ENCODE measurements around the gene SLC12A4. TPM values are rescaled to one million over a fixed set of nuclear protein-coding genes. Genes with fewer than 3 reads are reported as not detected.

The SLC12A4 gene
- total RNA-seq, 6 experiments from 2014 or later: 17.2 to 40.0 (median 21.9) TPM

- Histone ChIP-seq H3K4me1 (peaks cover 0 to 7% (median 0%) of the 10 kb centered on the region in 4 donors), H3K36me3 (no peaks in the 10 kb centered on the region), H3K27ac (peak overlapping the region; percentile 55 to 75 (median 63)), H3K4me3 (peak overlapping the region; percentile 30 to 44 (median 37)), H3K27me3 (no peaks in the 10 kb centered on the region), H3K9me3 (no peaks in the 10 kb centered on the region)
- TF ChIP-seq POLR2A (IDR thresholded peaks at IDR 0.05) (no peak), CTCF (IDR thresholded peaks at IDR 0.05) (peak; percentile 97 to 99 (median 98))
- DNase-seq (peak; percentile 83 to 87 (median 85)), ATAC-seq (peak; percentile 93 to 96 (median 94))
- 0% methylated on average over 5 of the region's 39 CpGs for WGBS (ENCODE audit: insufficient coverage, low coverage, low lambda C conversion rate, missing lambda C conversion rate)
- intact Hi-C loops (cut with DNase I): no loop called here
Observed at GRCh38 chr16:67993207-67994039, 25.0 kb upstream of the SLC12A4 start.

- DNase-seq: peak in 1 of 3 donors; percentile 58
- TF ChIP-seq CTCF (IDR thresholded peaks at IDR 0.05) (no peak), POLR2A (IDR thresholded peaks at IDR 0.05) (no peak)
- ATAC-seq: peak in 1 of 4 donors; percentile 6
- WGBS (ENCODE audit: insufficient coverage, low coverage, low lambda C conversion rate, missing lambda C conversion rate): no CpG with 5 or more reads among the region's 20 CpGs
- H3K9me3 ChIP-seq: no peaks in the 10 kb centered on the region
- no peaks in the 10 kb centered on the region for H3K27me3 ChIP-seq
- intact Hi-C loops (cut with DNase I): no loop called here
- no peaks in the 10 kb centered on the region for H3K36me3 ChIP-seq
- peaks cover 0 to 7% (median 0%) of the 10 kb centered on the region in 4 donors for H3K4me1 ChIP-seq
- H3K4me3 ChIP-seq: peak overlapping the region in 1 of 3 donors; percentile 37
- peak overlapping the region in 2 of 3 donors; percentile 63 to 75 for H3K27ac ChIP-seq
Observed at GRCh38 chr16:67992661-67993206, 24.3 kb upstream of the SLC12A4 start.

- DNase-seq: no peak
- TF ChIP-seq CTCF (IDR thresholded peaks at IDR 0.05): no peak
- TF ChIP-seq POLR2A (IDR thresholded peaks at IDR 0.05): no peak
- intact Hi-C loops (cut with DNase I): no loop called here
- Histone ChIP-seq H3K4me3 (no peak overlapping the region), H3K36me3 (no peaks in the 10 kb centered on the region), H3K4me1 (peaks cover 0 to 7% (median 0%) of the 10 kb centered on the region in 4 donors), H3K9me3 (no peaks in the 10 kb centered on the region), H3K27me3 (no peaks in the 10 kb centered on the region), H3K27ac (no peak overlapping the region)
- ATAC-seq: no peak
- no CpG with 5 or more reads among the region's 6 CpGs for WGBS (ENCODE audit: insufficient coverage, low coverage, low lambda C conversion rate, missing lambda C conversion rate)
Observed at GRCh38 chr16:67990018-67990386, 21.6 kb upstream of the SLC12A4 start.

- no peak overlapping the region for H3K4me3 ChIP-seq
- no peaks in the 10 kb centered on the region for H3K27me3 ChIP-seq
- H3K27ac ChIP-seq: no peak overlapping the region
- DNase-seq (no peak), ATAC-seq (no peak)
- intact Hi-C loops (cut with DNase I): no loop called here
- no peaks in the 10 kb centered on the region for H3K36me3 ChIP-seq
- peaks cover 0 to 7% (median 0%) of the 10 kb centered on the region in 4 donors for H3K4me1 ChIP-seq
- TF ChIP-seq POLR2A (IDR thresholded peaks at IDR 0.05) (no peak), CTCF (IDR thresholded peaks at IDR 0.05) (no peak)
- no peaks in the 10 kb centered on the region for H3K9me3 ChIP-seq
- no CpG with 5 or more reads among the region's 8 CpGs for WGBS (ENCODE audit: insufficient coverage, low coverage, low lambda C conversion rate, missing lambda C conversion rate)
Observed at GRCh38 chr16:67989322-67990017, 21.0 kb upstream of the SLC12A4 start.

All from right lobe of liver (tissue), 6 donors.